DLD1 (cell line): Measurements from ENCODE around the gene OTUD7B.

Experiments used
- in situ Hi-C: cut with HindIII; loops from 2 replicates; pipeline ENCODE4 v1.10.0; 2017; ENCODE audit warnings: low sequenced_read_pairs

The OTUD7B gene

GRCh38 chr1:150005606-150006005 is 4.9 kb downstream of the OTUD7B start:
- in situ Hi-C loops: no loop called here

- in situ Hi-C loops: no loop called here
Measured at GRCh38 chr1:150003801-150004200, 6.7 kb downstream of the OTUD7B start.

GRCh38 chr1:150002217-150002616 is 8.3 kb downstream of the OTUD7B start:
- in situ Hi-C loops: no loop called here

GRCh38 chr1:150001415-150001814 is 9.1 kb downstream of the OTUD7B start:
- in situ Hi-C loops: no loop called here

GRCh38 chr1:149997585-149998262 is 12.8 kb downstream of the OTUD7B start:
- in situ Hi-C loops: no loop called here

- in situ Hi-C loops: no loop called here
Measured at GRCh38 chr1:149995927-149996326, 14.6 kb downstream of the OTUD7B start.

DNA sequence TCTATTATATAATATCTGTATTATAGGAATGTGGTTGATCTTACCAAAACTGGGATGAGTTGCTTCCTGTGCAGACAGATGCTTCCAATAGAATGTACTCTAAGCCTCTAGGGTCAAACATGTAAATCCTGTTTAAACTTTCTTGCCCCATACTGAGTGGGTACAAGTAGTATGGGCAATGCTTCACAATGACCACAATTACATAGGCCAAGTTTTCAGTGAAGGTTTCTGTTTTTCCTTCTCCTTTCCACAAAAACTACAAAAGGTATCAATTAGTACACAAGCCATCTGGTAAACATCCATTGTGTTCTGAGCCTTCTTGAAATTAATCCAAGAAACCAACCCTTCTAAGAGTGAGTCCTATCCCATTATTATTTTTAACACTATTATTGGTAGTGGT is 16.8 kb downstream of the OTUD7B start:
- in situ Hi-C loops: no loop called here

GRCh38 chr1:149993181-149993580 is 17.3 kb downstream of the OTUD7B start:
- in situ Hi-C loops: no loop called here

DNA sequence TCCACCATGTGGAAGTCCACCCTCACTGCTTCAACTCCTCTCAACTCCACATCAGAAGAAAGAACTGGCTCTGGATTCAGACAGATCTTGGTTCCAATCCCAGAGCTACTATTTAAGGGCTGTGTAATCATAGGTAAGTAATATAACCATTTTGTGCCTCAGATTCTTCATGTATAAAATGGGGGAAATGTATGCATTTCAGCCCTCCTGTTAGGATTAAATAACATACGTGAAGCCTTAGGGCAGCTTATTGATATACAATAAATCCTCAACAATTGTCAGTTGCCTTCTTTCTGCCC is 23.3 kb downstream of the OTUD7B start:
- in situ Hi-C loops: no loop called here

- in situ Hi-C loops: no loop called here
Measured at GRCh38 chr1:149986486-149987296, 23.8 kb downstream of the OTUD7B start.

- in situ Hi-C loops: no loop called here
Measured at GRCh38 chr1:149979972-149980540, 30.5 kb downstream of the OTUD7B start.

GRCh38 chr1:149979245-149979971 is 31.1 kb downstream of the OTUD7B start:
- in situ Hi-C loops: no loop called here

DNA sequence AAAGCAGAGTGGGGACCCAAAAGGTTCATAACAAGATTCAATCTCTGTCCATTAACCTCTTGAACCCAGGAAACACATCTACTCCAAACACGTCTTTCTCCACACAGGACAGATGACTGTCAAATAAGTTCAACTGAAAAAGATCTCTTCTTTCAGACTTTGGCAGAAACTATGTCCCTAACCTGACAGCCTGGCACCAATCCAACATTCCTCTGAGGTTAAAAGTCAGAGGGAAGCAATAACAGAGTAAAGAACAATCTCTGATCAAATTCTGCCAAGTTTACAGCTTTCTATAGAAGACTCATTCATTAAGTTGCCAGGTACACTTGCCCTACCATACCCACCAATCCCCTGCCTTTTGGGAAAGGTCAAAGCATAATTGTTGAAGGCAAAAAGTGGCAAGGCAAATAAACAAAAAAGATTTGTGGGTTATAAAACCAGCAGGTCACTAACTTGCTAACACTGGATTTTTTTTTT is 31.9 kb downstream of the OTUD7B start:
- in situ Hi-C loops: no loop called here

- in situ Hi-C loops: no loop called here
Measured at GRCh38 chr1:149977345-149977744, 33.2 kb downstream of the OTUD7B start.

GRCh38 chr1:149972547-149972946 is 38.0 kb downstream of the OTUD7B start:
- in situ Hi-C loops: no loop called here

GRCh38 chr1:149967646-149968045 is 42.9 kb downstream of the OTUD7B start:
- in situ Hi-C loops: no loop called here

DNA sequence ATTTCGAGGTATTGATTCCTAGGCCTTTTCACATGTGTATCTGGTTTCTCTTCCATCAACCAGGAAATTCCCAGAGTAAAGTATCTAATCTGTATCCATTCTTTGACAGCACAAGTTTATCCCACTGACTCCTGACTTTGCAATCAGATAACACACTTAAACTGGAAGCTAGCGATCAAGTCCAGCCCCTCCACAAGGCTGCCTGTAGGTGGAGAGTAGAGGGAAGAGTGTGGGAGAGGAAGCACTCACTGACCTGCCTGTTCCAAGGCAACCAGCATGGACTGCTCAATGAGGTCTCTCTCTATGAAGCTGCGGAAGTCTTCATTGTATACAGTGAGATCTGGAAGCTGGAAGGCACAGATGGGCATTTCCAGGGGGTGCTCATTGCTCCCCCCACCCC is 43.5 kb downstream of the OTUD7B start:
- in situ Hi-C loops: no loop called here

DNA sequence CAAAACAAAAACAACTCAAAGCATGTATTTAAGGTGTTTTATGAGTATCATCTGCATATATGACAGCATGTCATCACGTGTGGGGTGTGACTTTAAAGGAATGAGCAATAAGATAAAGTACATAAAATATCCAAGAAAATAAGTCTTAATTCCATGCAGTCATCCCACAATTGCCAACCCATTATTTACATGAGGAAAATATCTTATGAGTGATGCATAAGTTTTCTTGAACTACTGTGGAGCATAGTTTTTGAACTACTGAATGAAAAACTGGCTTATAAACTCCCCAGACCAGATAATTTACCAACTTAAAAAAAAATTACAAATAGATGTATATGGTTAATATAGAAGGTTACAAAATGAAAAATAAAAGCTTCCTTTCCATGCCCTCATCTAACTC is 44.1 kb downstream of the OTUD7B start:
- in situ Hi-C loops: no loop called here

DNA sequence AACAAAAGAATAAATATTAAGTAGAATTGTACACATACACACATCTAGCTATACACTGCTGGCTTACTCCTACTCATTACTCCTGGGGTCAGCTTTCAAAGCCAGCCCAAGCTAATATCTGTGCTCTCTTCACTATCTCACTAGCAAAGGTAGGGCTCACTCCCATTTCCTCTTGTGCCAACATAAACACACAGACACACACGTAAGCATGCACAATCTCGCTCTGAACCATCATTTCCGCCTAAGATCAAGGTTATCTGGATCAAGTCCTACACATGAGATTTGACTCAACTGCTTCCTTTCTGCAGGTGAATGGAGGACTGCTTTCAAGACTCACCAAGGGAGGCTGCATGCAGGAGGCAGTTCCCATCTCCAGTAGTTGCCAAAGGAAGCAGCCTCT is 45.1 kb downstream of the OTUD7B start:
- in situ Hi-C loops: no loop called here

DNA sequence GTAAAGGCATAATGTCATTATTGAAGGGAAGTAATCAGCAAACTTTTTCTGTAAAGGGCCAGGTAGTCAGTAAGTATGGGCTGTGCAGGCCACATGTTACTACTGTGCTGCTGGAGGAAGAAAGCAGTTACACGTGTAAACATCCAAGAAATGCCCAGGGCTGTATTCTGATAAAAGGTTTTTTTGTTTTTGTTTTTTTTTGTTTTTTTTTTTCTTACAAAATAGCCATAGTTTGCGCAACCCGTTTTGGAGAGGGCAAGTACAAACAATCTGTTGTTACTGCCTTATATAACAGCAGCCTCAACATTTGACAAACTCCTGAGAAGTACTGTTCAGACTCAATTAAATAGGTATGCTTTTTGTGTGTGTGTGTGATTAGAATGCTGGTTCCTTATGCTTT is 47.2 kb downstream of the OTUD7B start:
- in situ Hi-C loops: no loop called here

DNA sequence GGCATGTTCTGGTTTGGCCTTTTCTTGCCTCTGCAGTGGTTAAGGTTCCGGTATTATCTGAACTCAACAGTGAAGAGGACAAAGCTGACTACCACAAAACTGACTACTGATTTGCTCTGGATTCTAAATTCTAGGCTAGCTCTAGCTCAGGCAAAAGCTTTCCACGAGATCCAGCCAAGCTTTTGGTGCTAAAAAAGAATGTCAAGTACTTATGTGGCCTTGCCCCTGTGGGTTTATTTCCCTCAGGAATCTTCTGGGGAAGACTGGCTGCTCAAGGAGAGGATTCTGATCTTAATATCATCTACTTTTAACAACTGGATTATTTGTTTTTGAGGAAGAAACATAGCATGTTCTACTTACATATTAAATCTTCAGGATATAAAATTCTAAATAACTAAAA is 47.8 kb downstream of the OTUD7B start:
- in situ Hi-C loops: no loop called here
